ENCODE measurements around the gene LTA.
"Not testable (repeated sequence)": the region's sequence is repeated elsewhere in the genome, so short reads cannot be mapped to it uniquely, and the experiment has no call there.

The LTA gene

GRCh38 chr6:31547727-31548543, 24.2 kb upstream of the LTA start:
- peak; percentile 6; the same call in 2 of the 3 replicates for ATAC-seq
- TF ChIP-seq ZFP3 (CRISPR knock-in tag; IDR thresholded peaks at IDR 0.05), result no peak
- peak; percentile 25; the same call in 1 of the 2 replicates for TF ChIP-seq CSRNP3 (CRISPR knock-in tag; IDR thresholded peaks at IDR 0.05)
- no peak for TF ChIP-seq RARB (CRISPR knock-in tag; IDR thresholded peaks at IDR 0.05)
- peak; percentile 82; the same call in 1 of the 2 replicates for TF ChIP-seq CSDC2 (CRISPR knock-in tag; IDR thresholded peaks at IDR 0.05)

- TF ChIP-seq GLIS3 (CRISPR knock-in tag; IDR thresholded peaks at IDR 0.05), result no peak
- TF ChIP-seq CSDC2 (CRISPR knock-in tag; IDR thresholded peaks at IDR 0.05), result no peak
- ATAC-seq, result no peak
Observed at GRCh38 chr6:31548544-31548873, 23.6 kb upstream of the LTA start.

GRCh38 chr6:31551371-31551770, 20.7 kb upstream of the LTA start:
- ATAC-seq, result not testable (repeated sequence)

- no peak for ATAC-seq
- TF ChIP-seq BACH2 (CRISPR knock-in tag; IDR thresholded peaks at IDR 0.05; ENCODE audit: borderline replicate concordance) (no peak), TOX (CRISPR knock-in tag; IDR thresholded peaks at IDR 0.05; ENCODE audit: borderline replicate concordance) (no peak), CSRNP3 (CRISPR knock-in tag; IDR thresholded peaks at IDR 0.05) (no peak), PPARA (CRISPR knock-in tag; IDR thresholded peaks at IDR 0.05; ENCODE audit: borderline replicate concordance) (no peak), SNAI2 (CRISPR knock-in tag; IDR thresholded peaks at IDR 0.05) (no peak), ZNF70 (CRISPR knock-in tag; IDR thresholded peaks at IDR 0.05) (no peak), CREB5 (CRISPR knock-in tag; IDR thresholded peaks at IDR 0.05; ENCODE audit: low read depth) (no peak), TCF4 (CRISPR knock-in tag; IDR thresholded peaks at IDR 0.05; ENCODE audit: borderline replicate concordance) (no peak), GLIS3 (CRISPR knock-in tag; IDR thresholded peaks at IDR 0.05) (no peak), ZFP3 (CRISPR knock-in tag; IDR thresholded peaks at IDR 0.05) (no peak), PATZ1 (CRISPR knock-in tag; IDR thresholded peaks at IDR 0.05; ENCODE audit: borderline replicate concordance) (no peak), ZNF8 (CRISPR knock-in tag; IDR thresholded peaks at IDR 0.05) (no peak), POU6F1 (CRISPR knock-in tag; IDR thresholded peaks at IDR 0.05; ENCODE audit: borderline replicate concordance, low read depth) (no peak), ZFP30 (CRISPR knock-in tag; IDR thresholded peaks at IDR 0.05) (no peak), ESRRG (CRISPR knock-in tag; IDR thresholded peaks at IDR 0.05) (no peak)
Observed at GRCh38 chr6:31556307-31556706, 15.8 kb upstream of the LTA start.

Data from SK-N-SH treated with all-trans-retinoic acid at 6 μM for 48 hours (cell line).